DMS53 treated with DMSO at 0.1 percent for 48 hours (cell line): ENCODE data around the gene VPS33B.

Experiments
- DNase-seq: peaks from one replicate; lab custom pipeline; 2025; ENCODE audit not compliant: unreplicated experiment; lab: John Stamatoyannopoulos, UW

Gene VPS33B

DNA sequence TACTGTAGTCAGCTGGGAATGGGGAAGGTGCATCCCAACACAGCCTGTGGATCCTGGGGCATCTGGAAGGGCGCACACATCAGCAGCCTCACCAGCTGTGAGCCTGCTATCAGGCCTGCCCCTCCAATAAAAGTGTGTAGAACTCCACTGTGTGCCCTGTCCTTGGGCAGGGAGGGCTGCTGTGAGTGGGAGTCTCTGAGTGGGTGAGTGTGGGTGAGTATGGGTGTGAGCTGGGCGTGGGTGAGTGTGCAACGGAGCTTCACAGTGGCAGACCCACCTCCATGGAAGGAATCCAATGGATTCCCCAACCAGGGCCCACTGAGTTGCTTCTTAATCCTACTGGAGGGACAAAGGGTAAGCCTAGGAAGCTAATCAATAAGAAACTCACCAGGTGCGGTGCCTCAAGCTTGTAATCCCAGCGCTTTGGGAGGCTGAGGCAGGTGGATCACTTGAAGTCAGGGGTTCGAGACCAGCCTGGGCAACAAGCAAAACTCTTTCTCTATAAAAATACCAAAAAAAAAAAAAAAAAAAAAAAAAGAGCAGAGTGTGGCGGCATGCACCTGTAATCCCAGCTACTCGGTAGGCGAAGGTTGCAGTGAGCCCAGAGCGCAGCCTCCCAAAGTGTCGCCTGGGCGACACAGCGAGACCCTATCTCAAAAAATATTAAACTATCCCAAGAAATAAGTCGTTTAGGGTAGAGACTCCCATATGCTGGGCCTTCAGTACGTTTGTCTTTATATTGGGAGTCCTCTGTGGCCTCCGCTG lies 68.3 kb downstream of the VPS33B start:
- no peak for DNase-seq

DNA sequence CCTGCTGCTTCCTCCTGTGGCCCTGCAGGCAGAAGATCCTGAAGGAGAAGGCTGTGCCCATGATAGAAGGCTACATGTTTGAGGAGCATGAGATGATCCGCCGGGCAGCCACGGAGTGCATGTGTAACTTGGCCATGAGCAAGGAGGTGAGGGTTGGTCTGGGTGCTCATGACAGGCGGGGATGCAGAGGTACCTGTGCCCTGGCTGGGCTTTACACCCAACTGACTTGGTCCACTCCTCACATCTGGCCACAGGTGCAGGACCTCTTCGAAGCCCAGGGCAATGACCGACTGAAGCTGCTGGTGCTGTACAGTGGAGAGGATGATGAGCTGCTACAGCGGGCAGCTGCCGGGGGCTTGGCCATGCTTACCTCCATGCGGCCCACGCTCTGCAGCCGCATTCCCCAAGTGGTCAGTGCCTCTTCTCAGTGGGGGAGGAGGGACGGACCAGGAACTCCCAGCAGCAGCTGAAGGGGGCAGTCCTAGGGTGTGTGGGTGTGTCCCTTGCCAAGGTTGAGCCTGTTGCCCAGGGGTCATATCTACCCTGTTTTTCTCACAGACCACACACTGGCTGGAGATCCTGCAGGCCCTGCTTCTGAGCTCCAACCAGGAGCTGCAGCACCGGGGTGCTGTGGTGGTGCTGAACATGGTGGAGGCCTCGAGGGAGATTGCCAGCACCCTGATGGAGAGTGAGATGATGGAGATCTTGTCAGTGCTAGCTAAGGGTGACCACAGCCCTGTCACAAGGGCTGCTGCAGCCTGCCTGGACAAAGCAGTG lies 69.3 kb downstream of the VPS33B start:
- DNase-seq = no peak

DNA sequence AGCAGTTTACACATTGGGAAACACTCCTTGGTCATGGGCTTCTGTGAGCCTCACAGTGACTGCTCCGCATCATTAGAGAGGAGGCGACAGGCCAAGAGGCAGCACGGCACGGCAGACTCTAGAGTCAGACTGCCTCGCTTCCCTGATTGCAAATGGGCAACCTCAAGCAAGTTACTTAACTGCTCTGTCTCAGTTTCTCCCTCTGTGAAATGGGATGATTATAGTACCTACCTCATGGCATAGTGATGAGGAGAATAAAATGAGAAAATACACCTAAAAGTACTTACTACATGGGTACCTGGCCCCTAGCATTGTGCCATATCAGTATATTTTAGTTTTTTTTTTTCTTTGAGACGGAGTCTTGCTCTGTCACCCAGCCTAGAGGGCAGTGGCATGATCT lies 71.7 kb downstream of the VPS33B start:
- DNase-seq = no peak

DNA sequence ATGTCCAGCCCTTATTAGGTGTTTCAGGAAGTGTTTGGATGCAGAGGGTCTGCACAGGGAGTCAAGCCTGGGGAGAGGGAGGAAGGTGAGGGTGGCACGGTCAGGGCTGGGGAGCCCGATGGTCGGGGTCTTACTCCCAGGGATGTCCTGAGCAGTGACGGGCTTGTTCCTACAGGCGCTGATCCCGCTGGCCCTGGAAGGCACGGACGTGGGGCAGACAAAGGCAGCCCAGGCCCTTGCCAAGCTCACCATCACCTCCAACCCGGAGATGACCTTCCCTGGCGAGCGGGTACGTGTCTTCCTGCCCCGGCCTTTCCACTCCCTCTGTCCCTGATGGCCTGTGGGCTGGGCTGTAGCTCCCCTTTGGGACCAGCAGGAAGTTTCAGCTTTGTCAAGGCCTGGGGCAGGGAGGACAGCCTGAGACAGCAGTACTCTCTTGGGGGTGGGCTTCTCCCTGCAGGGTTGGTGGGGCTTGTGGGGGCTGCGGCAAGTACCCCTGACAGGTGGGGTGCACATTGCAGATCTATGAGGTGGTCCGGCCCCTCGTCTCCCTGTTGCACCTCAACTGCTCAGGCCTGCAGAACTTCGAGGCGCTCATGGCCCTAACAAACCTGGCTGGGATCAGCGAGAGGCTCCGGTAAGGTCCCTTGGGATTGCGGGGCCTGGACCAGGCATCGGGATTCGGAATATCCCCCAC lies 72.3 kb downstream of the VPS33B start:
- DNase-seq = no peak
